Smooth muscle cell (in vitro differentiated cells): Measurements from ENCODE around the gene PLXNA4. TPM values are rescaled to one million over a fixed set of nuclear protein-coding genes. Genes with fewer than 3 reads are reported as not detected.

Experiments used
- DNase-seq: peaks from one replicate; lab custom pipeline; 2025; ENCODE audit not compliant: unreplicated experiment; lab: John Stamatoyannopoulos, UW
- H2AFZ ChIP-seq: fragments of 200-600 bp; sonication (generic); 2 replicates; pipeline ENCODE4 v1.6.0; 2016; ENCODE audit warnings: antibody characterized with exemption, low read depth, mild to moderate bottlenecking
- H3F3A ChIP-seq: fragments of 200-600 bp; sonication (generic); 2 replicates; pipeline ENCODE4 v1.6.0; 2017; ENCODE audit warnings: antibody characterized with exemption, low read depth
- H3K27ac ChIP-seq: fragments of 200-600 bp; sonication (generic); 2 replicates; pipeline ENCODE4 v1.5.1; 2016; ENCODE audit warnings: low read depth, mild to moderate bottlenecking
- H3K27me3 ChIP-seq: fragments of 200-600 bp; sonication (generic); 2 replicates; pipeline ENCODE4 v1.6.1; 2016; ENCODE audit warnings: low read depth, mild to moderate bottlenecking
- H3K36me3 ChIP-seq: fragments of 200-600 bp; sonication (generic); 2 replicates; pipeline ENCODE4 v1.5.1; 2016; ENCODE audit warnings: low read depth
- H3K4me1 ChIP-seq: fragments of 200-600 bp; sonication (generic); 2 replicates; pipeline ENCODE4 v1.5.1; 2016; ENCODE audit warnings: low read depth
- H3K4me2 ChIP-seq: fragments of 200-600 bp; sonication (generic); 2 replicates; pipeline ENCODE4 v1.6.0; 2016; ENCODE audit warnings: mild to moderate bottlenecking
- H3K4me3 ChIP-seq: fragments of 200-600 bp; sonication (generic); 2 replicates; pipeline ENCODE4 v1.5.1; 2016; ENCODE audit warnings: mild to moderate bottlenecking
- H3K79me2 ChIP-seq: fragments of 200-600 bp; sonication (generic); 2 replicates; pipeline ENCODE4 v1.6.0; 2016; ENCODE audit warnings: low read depth, mild to moderate bottlenecking
- H3K9ac ChIP-seq: fragments of 200-600 bp; sonication (generic); 2 replicates; pipeline ENCODE4 v1.6.0; 2016; ENCODE audit warnings: low read depth
- H3K9me3 ChIP-seq: fragments of 200-600 bp; sonication (generic); replicated peaks from 2 replicates; pipeline ENCODE4 v1.5.1; 2016; ENCODE audit warnings: low read depth
- H4K20me1 ChIP-seq: fragments of 200-600 bp; sonication (generic); 2 replicates; pipeline ENCODE4 v1.6.0; 2016; ENCODE audit warnings: low read depth
- WGBS: methylation state at CpG from one replicate; pipeline ENCODE4 v1.1.7; 2016; ENCODE audit warnings: low lambda C conversion rate; 5-methylcytosine and 5-hydroxymethylcytosine counted together
- polyA plus RNA-seq: library from polyadenylated mRNA; unstranded; fragments of >200 nt; fragmentation: Nextera tagmentation; extraction: Ambion mirVana; gene quantifications from 2 replicates; pipeline ENCODE4 v1.2.1, GENCODE V29; 2016
- total RNA-seq: library from RNA; depleted of rRNA; stranded (reverse); fragments of >200 nt; gene quantifications from 2 replicates; pipeline ENCODE4 v1.2.3, GENCODE V29; 2014
- TF ChIP-seq, protein P1 (sequence below): fragments of 200-600 bp; sonication (generic); IDR thresholded peaks from 2 replicates; pipeline ENCODE4 v1.5.1; 2017; ENCODE audit warnings: borderline replicate concordance, mild to moderate bottlenecking, antibody characterized with exemption; ENCODE audit not compliant: insufficient read depth, poor library complexity, severe bottlenecking

PLXNA4 gene
- total and polyA plus RNA-seq, 2 experiments from 2014 or later = 8.5 to 9.9 TPM

DNA sequence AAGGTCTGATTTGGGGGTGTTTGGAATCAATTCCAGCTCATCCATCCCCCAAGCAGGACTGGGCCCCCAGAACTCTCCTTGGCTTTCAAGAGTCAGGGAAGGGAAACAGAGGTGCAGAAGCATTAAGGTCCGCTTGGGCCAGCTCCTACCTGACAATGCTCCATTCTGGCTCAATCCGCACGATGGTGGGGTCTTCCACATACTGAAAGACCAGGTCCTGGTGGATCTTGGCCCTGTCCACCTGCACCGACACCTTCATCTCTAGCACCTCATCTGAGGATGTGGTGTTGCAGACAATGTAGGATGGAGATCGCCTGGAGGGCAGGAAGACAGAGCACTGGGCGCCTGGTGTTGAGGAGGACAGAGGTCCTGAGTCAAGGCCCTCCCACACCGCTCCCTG is 391.1 kb downstream of the PLXNA4 start:
- DNase-seq = no peak
- H4K20me1 ChIP-seq = no peaks in the 10 kb centered on the region
- no peaks in the 10 kb centered on the region for H3K36me3 ChIP-seq
- H3K9me3 ChIP-seq = peaks cover 4% of the 10 kb centered on the region
- 95% methylated on average over 7 of the region's 7 CpGs for WGBS
- no peak overlapping the region for H3K9ac ChIP-seq
- H3F3A ChIP-seq = no peaks in the 10 kb centered on the region
- H2AFZ ChIP-seq = no peak overlapping the region
- TF ChIP-seq, protein P1, sequence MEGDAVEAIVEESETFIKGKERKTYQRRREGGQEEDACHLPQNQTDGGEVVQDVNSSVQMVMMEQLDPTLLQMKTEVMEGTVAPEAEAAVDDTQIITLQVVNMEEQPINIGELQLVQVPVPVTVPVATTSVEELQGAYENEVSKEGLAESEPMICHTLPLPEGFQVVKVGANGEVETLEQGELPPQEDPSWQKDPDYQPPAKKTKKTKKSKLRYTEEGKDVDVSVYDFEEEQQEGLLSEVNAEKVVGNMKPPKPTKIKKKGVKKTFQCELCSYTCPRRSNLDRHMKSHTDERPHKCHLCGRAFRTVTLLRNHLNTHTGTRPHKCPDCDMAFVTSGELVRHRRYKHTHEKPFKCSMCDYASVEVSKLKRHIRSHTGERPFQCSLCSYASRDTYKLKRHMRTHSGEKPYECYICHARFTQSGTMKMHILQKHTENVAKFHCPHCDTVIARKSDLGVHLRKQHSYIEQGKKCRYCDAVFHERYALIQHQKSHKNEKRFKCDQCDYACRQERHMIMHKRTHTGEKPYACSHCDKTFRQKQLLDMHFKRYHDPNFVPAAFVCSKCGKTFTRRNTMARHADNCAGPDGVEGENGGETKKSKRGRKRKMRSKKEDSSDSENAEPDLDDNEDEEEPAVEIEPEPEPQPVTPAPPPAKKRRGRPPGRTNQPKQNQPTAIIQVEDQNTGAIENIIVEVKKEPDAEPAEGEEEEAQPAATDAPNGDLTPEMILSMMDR = no peak
- H3K4me2 ChIP-seq = no peak overlapping the region
- H3K79me2 ChIP-seq = no peaks in the 10 kb centered on the region
- no peaks in the 10 kb centered on the region for H3K27me3 ChIP-seq
- H3K4me3 ChIP-seq = no peak overlapping the region
- H3K27ac ChIP-seq = no peak overlapping the region
- H3K4me1 ChIP-seq = no peaks in the 10 kb centered on the region

DNA sequence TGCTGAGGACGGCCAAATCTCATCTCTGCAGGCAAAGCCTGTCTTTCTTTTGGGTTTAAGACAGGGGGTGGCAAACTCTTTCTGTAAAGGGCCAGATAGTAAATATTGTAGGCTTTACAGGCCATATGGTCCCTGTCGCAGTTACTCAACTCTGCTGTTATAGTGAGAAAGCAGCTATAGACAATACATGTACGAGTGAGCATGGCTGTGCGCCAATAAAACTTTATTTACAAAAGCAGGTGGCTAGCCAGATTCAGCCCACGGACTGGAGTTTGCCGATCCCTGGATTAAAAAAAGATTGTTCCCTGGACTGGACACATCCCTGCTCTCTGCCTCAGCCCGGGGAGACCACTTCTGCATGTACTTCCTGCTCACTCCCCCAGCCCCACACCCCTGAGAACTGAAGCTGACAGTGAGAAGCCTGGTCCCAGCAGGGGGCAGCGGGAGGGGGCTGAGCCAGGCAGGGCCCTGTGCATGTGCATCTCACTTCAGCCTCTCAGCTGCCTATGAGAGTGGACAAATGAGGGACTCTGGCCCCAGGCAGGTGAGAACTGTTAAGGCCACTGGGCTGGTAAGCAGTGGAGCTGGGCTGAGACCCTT is 392.4 kb downstream of the PLXNA4 start:
- Histone ChIP-seq H3K9me3 (peaks cover 4% of the 10 kb centered on the region), H3K4me1 (no peaks in the 10 kb centered on the region), H3K27me3 (no peaks in the 10 kb centered on the region), H2AFZ (no peak overlapping the region), H3K36me3 (no peaks in the 10 kb centered on the region), H3K79me2 (no peaks in the 10 kb centered on the region), H3K9ac (no peak overlapping the region), H3F3A (no peaks in the 10 kb centered on the region), H3K27ac (no peak overlapping the region), H3K4me3 (no peak overlapping the region), H3K4me2 (no peak overlapping the region), H4K20me1 (no peaks in the 10 kb centered on the region)
- DNase-seq = no peak
- 49% methylated on average over 8 of the region's 8 CpGs for WGBS
- TF ChIP-seq, protein P1 = no peak

GRCh38 chr7:132182992-132183391 is 393.3 kb downstream of the PLXNA4 start:
- H3K27me3 ChIP-seq = no peaks in the 10 kb centered on the region
- H3K4me3 ChIP-seq = no peak overlapping the region
- no peaks in the 10 kb centered on the region for H3K4me1 ChIP-seq
- H3K9me3 ChIP-seq = peaks cover 4% of the 10 kb centered on the region
- no peaks in the 10 kb centered on the region for H4K20me1 ChIP-seq
- no peak for DNase-seq
- H3K9ac ChIP-seq = no peak overlapping the region
- H2AFZ ChIP-seq = no peak overlapping the region
- no peak overlapping the region for H3K4me2 ChIP-seq
- no peak overlapping the region for H3K27ac ChIP-seq
- H3K36me3 ChIP-seq = no peaks in the 10 kb centered on the region
- no peaks in the 10 kb centered on the region for H3F3A ChIP-seq
- H3K79me2 ChIP-seq = no peaks in the 10 kb centered on the region
- WGBS = 96% methylated on average over 6 of the region's 6 CpGs
- TF ChIP-seq, protein P1 = no peak

- Histone ChIP-seq H3K9ac (no peak overlapping the region), H3F3A (no peaks in the 10 kb centered on the region), H4K20me1 (no peaks in the 10 kb centered on the region), H3K9me3 (peaks cover under 1% of the 10 kb centered on the region), H3K4me1 (no peaks in the 10 kb centered on the region), H3K27ac (no peak overlapping the region), H3K4me3 (no peak overlapping the region), H3K4me2 (no peak overlapping the region), H3K27me3 (no peaks in the 10 kb centered on the region), H3K36me3 (no peaks in the 10 kb centered on the region), H3K79me2 (no peaks in the 10 kb centered on the region), H2AFZ (no peak overlapping the region)
- DNase-seq = no peak
- TF ChIP-seq, protein P1 = no peak
- 88% methylated on average over 9 of the region's 9 CpGs for WGBS
Measured at GRCh38 chr7:132181946-132182685, 394.2 kb downstream of the PLXNA4 start.
